PC-9 (cell line): Measurements from ENCODE around the gene TAS1R3.

ENCODE experiments used
- EZH2 ChIP-seq: fragments of 200-600 bp; sonication (generic); IDR thresholded peaks from 2 replicates; pipeline ENCODE4 v1.8.0; 2017; ENCODE audit warnings: antibody characterized with exemption, low read depth
- TF ChIP-seq, protein P1 (sequence below): fragments of 200-600 bp; sonication (generic); conservative IDR thresholded peaks from 2 replicates; pipeline ENCODE4 v1.6.1; 2017; ENCODE audit warnings: mixed run types, antibody characterized with exemption, mild to moderate bottlenecking, moderate library complexity

DNA sequence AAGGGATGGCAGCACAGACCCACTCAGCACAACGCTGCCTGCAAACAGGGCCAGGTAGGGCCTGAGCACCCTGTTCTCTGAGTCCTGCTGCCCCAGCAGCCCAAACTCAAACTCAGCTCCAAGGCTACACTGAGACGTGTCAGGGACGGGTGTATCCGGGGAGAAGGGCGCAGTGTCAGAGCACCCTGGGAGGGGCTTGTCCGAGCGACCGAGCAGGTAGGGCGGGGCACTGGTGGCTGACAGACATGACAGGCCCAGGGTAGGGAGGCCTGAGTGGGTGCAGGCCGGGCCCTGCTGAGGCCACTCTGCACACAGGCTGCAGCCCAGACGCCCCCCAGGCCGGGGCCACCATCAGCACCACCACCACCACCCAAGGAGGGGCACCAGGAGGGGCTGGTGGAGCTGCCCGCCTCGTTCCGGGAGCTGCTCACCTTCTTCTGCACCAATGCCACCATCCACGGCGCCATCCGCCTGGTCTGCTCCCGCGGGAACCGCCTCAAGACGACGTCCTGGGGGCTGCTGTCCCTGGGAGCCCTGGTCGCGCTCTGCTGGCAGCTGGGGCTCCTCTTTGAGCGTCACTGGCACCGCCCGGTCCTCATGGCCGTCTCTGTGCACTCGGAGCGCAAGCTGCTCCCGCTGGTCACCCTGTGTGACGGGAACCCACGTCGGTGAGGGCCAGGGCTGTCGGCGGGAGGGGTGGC is 45.3 kb upstream of the TAS1R3 start:
- no peak for TF ChIP-seq EZH2
- TF ChIP-seq, protein P1, sequence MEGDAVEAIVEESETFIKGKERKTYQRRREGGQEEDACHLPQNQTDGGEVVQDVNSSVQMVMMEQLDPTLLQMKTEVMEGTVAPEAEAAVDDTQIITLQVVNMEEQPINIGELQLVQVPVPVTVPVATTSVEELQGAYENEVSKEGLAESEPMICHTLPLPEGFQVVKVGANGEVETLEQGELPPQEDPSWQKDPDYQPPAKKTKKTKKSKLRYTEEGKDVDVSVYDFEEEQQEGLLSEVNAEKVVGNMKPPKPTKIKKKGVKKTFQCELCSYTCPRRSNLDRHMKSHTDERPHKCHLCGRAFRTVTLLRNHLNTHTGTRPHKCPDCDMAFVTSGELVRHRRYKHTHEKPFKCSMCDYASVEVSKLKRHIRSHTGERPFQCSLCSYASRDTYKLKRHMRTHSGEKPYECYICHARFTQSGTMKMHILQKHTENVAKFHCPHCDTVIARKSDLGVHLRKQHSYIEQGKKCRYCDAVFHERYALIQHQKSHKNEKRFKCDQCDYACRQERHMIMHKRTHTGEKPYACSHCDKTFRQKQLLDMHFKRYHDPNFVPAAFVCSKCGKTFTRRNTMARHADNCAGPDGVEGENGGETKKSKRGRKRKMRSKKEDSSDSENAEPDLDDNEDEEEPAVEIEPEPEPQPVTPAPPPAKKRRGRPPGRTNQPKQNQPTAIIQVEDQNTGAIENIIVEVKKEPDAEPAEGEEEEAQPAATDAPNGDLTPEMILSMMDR: no peak
